Nephron progenitor cell (in vitro differentiated cells): ENCODE data around the gene PGD.
"Not testable (repeated sequence)": the region's sequence is repeated elsewhere in the genome, so short reads cannot be mapped to it uniquely, and the experiment has no call there.

Experiments used
- DNase-seq: peaks from one replicate; pipeline ENCODE4 v3.0.0; 2021
- H3K27ac Mint-ChIP-seq: 2 replicates; pipeline ENCODE4 v1.8.0; 2021; ENCODE audit warnings: mild to moderate bottlenecking, moderate library complexity, mixed read lengths
- H3K27me3 Mint-ChIP-seq: 2 replicates; pipeline ENCODE4 v1.8.0; 2021; ENCODE audit warnings: mild to moderate bottlenecking, low read depth, mixed read lengths; ENCODE audit not compliant: poor library complexity
- H3K36me3 Mint-ChIP-seq: 2 replicates; pipeline ENCODE4 v1.8.0; 2021; ENCODE audit warnings: low read depth, mixed read lengths
- H3K4me1 Mint-ChIP-seq: 2 replicates; pipeline ENCODE4 v1.8.0; 2021; ENCODE audit warnings: mixed read lengths
- H3K4me3 Mint-ChIP-seq: 2 replicates; pipeline ENCODE4 v1.8.0; 2021; ENCODE audit warnings: mild to moderate bottlenecking, moderate library complexity, mixed read lengths
- H3K9me3 Mint-ChIP-seq: 2 replicates; pipeline ENCODE4 v1.8.0; 2021; ENCODE audit warnings: mild to moderate bottlenecking, moderate library complexity, mixed read lengths
- TF ChIP-seq, protein P1 (sequence below): fragments of 200-600 bp; sonication (generic); IDR thresholded peaks from 2 replicates; pipeline ENCODE4 v1.5.0; 2021; ENCODE audit warnings: antibody characterized with exemption

The PGD gene

GRCh38 chr1:10374442-10374860, 24.4 kb upstream of the PGD start:
- no peaks in the 10 kb centered on the region for H3K4me1 Mint-ChIP-seq
- no peaks in the 10 kb centered on the region for H3K9me3 Mint-ChIP-seq
- peaks cover 43% of the 10 kb centered on the region for H3K36me3 Mint-ChIP-seq
- no peak overlapping the region for H3K4me3 Mint-ChIP-seq
- H3K27ac Mint-ChIP-seq = no peak overlapping the region
- TF ChIP-seq, protein P1, sequence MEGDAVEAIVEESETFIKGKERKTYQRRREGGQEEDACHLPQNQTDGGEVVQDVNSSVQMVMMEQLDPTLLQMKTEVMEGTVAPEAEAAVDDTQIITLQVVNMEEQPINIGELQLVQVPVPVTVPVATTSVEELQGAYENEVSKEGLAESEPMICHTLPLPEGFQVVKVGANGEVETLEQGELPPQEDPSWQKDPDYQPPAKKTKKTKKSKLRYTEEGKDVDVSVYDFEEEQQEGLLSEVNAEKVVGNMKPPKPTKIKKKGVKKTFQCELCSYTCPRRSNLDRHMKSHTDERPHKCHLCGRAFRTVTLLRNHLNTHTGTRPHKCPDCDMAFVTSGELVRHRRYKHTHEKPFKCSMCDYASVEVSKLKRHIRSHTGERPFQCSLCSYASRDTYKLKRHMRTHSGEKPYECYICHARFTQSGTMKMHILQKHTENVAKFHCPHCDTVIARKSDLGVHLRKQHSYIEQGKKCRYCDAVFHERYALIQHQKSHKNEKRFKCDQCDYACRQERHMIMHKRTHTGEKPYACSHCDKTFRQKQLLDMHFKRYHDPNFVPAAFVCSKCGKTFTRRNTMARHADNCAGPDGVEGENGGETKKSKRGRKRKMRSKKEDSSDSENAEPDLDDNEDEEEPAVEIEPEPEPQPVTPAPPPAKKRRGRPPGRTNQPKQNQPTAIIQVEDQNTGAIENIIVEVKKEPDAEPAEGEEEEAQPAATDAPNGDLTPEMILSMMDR = no peak
- no peaks in the 10 kb centered on the region for H3K27me3 Mint-ChIP-seq
- no peak for DNase-seq

DNA sequence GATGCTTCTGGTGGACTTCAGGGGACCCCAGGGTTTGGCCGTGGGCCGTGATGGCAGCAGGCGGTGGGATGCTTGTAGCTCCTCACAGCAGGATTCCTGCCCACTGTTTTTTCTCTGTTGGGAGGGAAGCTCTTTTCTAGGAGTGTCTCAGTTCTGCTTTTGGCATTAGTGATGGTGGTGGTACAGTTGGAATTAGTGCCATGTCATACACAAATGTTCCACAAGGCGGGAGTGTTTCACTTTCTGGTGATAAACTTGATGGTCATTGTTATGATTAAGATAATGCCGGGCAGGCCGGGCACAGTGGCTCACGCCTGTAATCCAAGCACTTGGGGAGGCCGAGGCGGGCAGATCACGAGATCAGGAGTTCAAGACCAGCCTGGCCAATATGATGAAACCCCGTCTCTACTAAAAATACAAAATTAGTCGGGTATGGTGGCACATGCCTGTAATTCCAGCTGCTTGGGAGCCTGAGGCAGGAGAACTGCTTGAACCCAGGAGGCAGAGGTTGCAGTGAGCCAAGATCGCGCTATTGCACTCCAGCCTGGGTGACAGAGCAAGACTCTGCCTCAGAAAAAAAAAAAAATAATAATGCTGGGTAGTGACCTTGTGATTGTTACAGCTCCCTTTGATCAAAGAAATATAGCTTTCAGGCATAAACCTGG, 21.4 kb upstream of the PGD start:
- not testable (repeated sequence) for H3K4me3 Mint-ChIP-seq, H3K27me3 Mint-ChIP-seq
- H3K36me3 Mint-ChIP-seq = peaks cover 35% of the 10 kb centered on the region

GRCh38 chr1:10378081-10378841, 20.6 kb upstream of the PGD start:
- Mint-ChIP-seq H3K27ac (peak overlapping the region; percentile 70), H3K27me3 (peaks cover 2% of the 10 kb centered on the region), H3K4me3 (no peak overlapping the region), H3K36me3 (peaks cover 42% of the 10 kb centered on the region), H3K9me3 (no peaks in the 10 kb centered on the region), H3K4me1 (no peaks in the 10 kb centered on the region)
- DNase-seq = no peak
- TF ChIP-seq, protein P1 = no peak

More for the DNA sequence above, 21.4 kb upstream of the PGD start:
- H3K27ac Mint-ChIP-seq = peak overlapping the region; percentile 60
- TF ChIP-seq, protein P1 = peak; percentile 59
- peak; percentile 50 for DNase-seq
- not testable (repeated sequence) for H3K9me3 Mint-ChIP-seq, H3K4me1 Mint-ChIP-seq

DNA sequence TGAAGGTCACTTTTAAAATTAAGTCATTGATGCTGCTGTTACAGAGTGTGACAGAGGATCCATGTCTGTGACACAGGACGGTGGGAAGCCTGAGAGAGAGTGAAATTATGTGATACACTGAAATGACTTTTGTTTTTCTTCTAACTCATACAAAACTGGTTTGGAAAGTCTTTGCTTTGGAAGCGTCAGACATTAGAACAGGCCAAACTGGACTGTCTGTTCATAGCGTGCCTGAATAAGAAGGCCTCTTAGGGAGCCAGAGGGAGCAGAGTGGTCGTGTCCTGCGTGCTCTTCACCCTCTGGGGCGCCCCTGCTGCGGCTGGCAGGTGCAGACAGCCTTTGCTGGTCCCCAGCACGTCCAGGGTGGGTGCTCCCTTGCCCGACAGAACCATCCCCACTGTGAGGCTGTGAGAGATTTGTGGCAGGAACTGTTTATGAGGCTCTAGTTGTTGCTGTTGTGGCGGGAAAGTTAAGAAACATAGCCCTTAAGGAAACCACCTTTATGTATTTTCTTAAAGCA, 19.7 kb upstream of the PGD start:
- Mint-ChIP-seq H3K27ac (peak overlapping the region; percentile 4), H3K4me3 (no peak overlapping the region), H3K4me1 (no peaks in the 10 kb centered on the region), H3K9me3 (no peaks in the 10 kb centered on the region), H3K36me3 (peaks cover 42% of the 10 kb centered on the region), H3K27me3 (peaks cover 2% of the 10 kb centered on the region)
- TF ChIP-seq, protein P1 = no peak
- DNase-seq = no peak

DNA sequence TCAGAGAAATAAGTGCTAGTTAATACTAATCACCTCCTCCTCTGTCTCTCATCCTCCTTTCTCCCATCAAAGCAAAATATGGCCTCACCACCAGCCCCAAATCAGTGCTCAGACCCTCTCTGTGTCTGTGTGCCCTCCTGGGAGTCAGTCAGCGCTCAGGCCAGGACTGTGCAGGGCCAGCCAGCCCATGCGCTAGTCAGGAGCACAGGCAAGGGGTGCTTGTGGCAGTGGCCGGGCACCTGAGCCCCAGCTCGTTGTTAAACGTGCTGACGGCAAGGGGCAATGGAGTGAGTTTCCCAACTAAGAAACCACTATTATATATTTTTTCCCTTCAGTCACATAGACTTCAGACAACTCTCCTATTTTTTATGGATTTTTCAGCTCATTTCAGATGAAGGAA, 19.2 kb upstream of the PGD start:
- H3K4me3 Mint-ChIP-seq = no peak overlapping the region
- H3K27me3 Mint-ChIP-seq = peaks cover 2% of the 10 kb centered on the region
- peak overlapping the region; percentile 48 for H3K27ac Mint-ChIP-seq
- no peak for DNase-seq
- no peaks in the 10 kb centered on the region for H3K4me1 Mint-ChIP-seq
- peaks cover 46% of the 10 kb centered on the region for H3K36me3 Mint-ChIP-seq
- TF ChIP-seq, protein P1 = no peak
- H3K9me3 Mint-ChIP-seq = no peaks in the 10 kb centered on the region
